Activated CD8-positive, alpha-beta T cell treated with anti-CD3 and anti-CD28 coated beads for 36 hours (primary cell): ENCODE results near the gene EXOC3L4. TPM values are rescaled to one million over a fixed set of nuclear protein-coding genes. Genes with fewer than 3 reads are reported as not detected.

ENCODE experiments used
- ATAC-seq: fragments of 200-7000 bp; cut with Tn5 transposase; one replicate; pipeline ENCODE4 v1.10.0; 2021; ENCODE audit warnings: mild to moderate bottlenecking, moderate library complexity
- CTCF ChIA-PET: fragments of 350-600 bp; sonication (Branson Sonifier 250); formaldehyde crosslinking; loops from one replicate; lab custom pipeline; 2021; ENCODE audit warnings: antibody characterized with exemption; lab: Charles Lee
- POLR2A ChIA-PET: fragments of 350-600 bp; sonication (Branson Sonifier 250); formaldehyde crosslinking; loops from one replicate; lab custom pipeline; 2021; ENCODE audit warnings: antibody characterized with exemption; lab: Charles Lee
- DNase-seq: peaks from one replicate; pipeline ENCODE4 v3.0.0-alpha.2; 2020
- H3K27ac Mint-ChIP-seq: one replicate; pipeline ENCODE4 v1.8.0; 2021; ENCODE audit warnings: mild to moderate bottlenecking, mixed read lengths
- H3K27me3 Mint-ChIP-seq: one replicate; pipeline ENCODE4 v1.8.0; 2021; ENCODE audit warnings: mixed read lengths
- H3K36me3 Mint-ChIP-seq: one replicate; pipeline ENCODE4 v1.8.0; 2021; ENCODE audit warnings: low read depth, mixed read lengths
- H3K4me1 Mint-ChIP-seq: one replicate; pipeline ENCODE4 v1.8.0; 2021; ENCODE audit warnings: low read depth, mixed read lengths
- H3K4me3 Mint-ChIP-seq: one replicate; pipeline ENCODE4 v1.8.0; 2021; ENCODE audit warnings: mild to moderate bottlenecking, moderate library complexity, mixed read lengths
- H3K9me3 Mint-ChIP-seq: one replicate; pipeline ENCODE4 v1.8.0; 2021; ENCODE audit warnings: mixed read lengths
- CTCF ChIP-seq: fragments of 200-600 bp; IDR thresholded peaks from one replicate; pipeline ENCODE4 v1.8.0; 2022; ENCODE audit warnings: antibody characterized with exemption, mild to moderate bottlenecking
- intact Hi-C: fragments of 100-400 bp; cut with micrococcal nuclease; formaldehyde crosslinking; loops from one replicate; pipeline ENCODE4 v1.10.0; 2022
- total RNA-seq, 2 experiments: library from RNA; stranded (reverse); gene quantifications; one replicate each; pipeline ENCODE4 v1.2.3, GENCODE V29; 2021

Gene EXOC3L4
- total RNA-seq, 2 experiments from 2014 or later, result not detected

- CTCF ChIA-PET, result interaction anchor here (1.2 to 3.7 kb wide), 4 partner anchors 23 to 219 kb away, joined by 3 to 22 read pairs (median 6); no protein-coding TSS in a partner anchor
- no peak for DNase-seq
- TF ChIP-seq CTCF, result no peak
- no peaks in the 10 kb centered on the region for H3K36me3 Mint-ChIP-seq
- no peak overlapping the region for H3K27ac Mint-ChIP-seq
- H3K9me3 Mint-ChIP-seq, result no peaks in the 10 kb centered on the region
- H3K4me3 Mint-ChIP-seq, result no peak overlapping the region
- POLR2A ChIA-PET, result interaction anchor here (0.5 kb wide), 1 partner anchor 858 kb away, joined by 4 read pairs; no protein-coding TSS in a partner anchor
- H3K27me3 Mint-ChIP-seq, result peaks cover 4% of the 10 kb centered on the region
- H3K4me1 Mint-ChIP-seq, result no peaks in the 10 kb centered on the region
- intact Hi-C loops, result no loop called here
- ATAC-seq, result no peak
Measured at GRCh38 chr14:103073367-103073875, 21.1 kb upstream of the EXOC3L4 start.

GRCh38 chr14:103073876-103074728, 20.4 kb upstream of the EXOC3L4 start:
- Mint-ChIP-seq H3K27ac (no peak overlapping the region), H3K4me1 (no peaks in the 10 kb centered on the region), H3K27me3 (peaks cover 4% of the 10 kb centered on the region), H3K36me3 (no peaks in the 10 kb centered on the region), H3K4me3 (no peak overlapping the region), H3K9me3 (no peaks in the 10 kb centered on the region)
- POLR2A ChIA-PET, result interaction anchor here (0.5 to 0.9 kb wide), 3 partner anchors 13 to 857 kb away, joined by 3 to 4 read pairs (median 4); no protein-coding TSS in a partner anchor
- CTCF ChIA-PET, result interaction anchor here (0.9 to 3.7 kb wide), 14 partner anchors 10 to 379 kb away, joined by 3 to 22 read pairs (median 3); partner anchors contain the start of gene LBHD2
- TF ChIP-seq CTCF, result no peak
- no peak for DNase-seq
- intact Hi-C loops, result no loop called here
- no peak for ATAC-seq

GRCh38 chr14:103074729-103075367, 19.7 kb upstream of the EXOC3L4 start:
- ChIA-PET POLR2A (interaction anchor here (0.6 to 0.9 kb wide), 3 partner anchors 14 to 225 kb away, joined by 3 to 4 read pairs (median 3); no protein-coding TSS in a partner anchor), CTCF (interaction anchor here (0.5 to 3.7 kb wide), 17 partner anchors 9 to 385 kb away, joined by 3 to 22 read pairs (median 3); partner anchors contain the start of gene LBHD2)
- Mint-ChIP-seq H3K4me1 (no peaks in the 10 kb centered on the region), H3K9me3 (no peaks in the 10 kb centered on the region), H3K27me3 (peaks cover 4% of the 10 kb centered on the region), H3K36me3 (no peaks in the 10 kb centered on the region), H3K4me3 (no peak overlapping the region), H3K27ac (no peak overlapping the region)
- peak; percentile 21 for ATAC-seq
- peak; percentile 68 for DNase-seq
- intact Hi-C loops, result no loop called here
- no peak for TF ChIP-seq CTCF

- peak; percentile 79 for TF ChIP-seq CTCF
- intact Hi-C loops, result no loop called here
- ATAC-seq (peak; percentile 75), DNase-seq (peak; percentile 86)
- Mint-ChIP-seq H3K36me3 (no peaks in the 10 kb centered on the region), H3K9me3 (no peaks in the 10 kb centered on the region), H3K27ac (no peak overlapping the region), H3K4me3 (no peak overlapping the region), H3K27me3 (peaks cover 4% of the 10 kb centered on the region), H3K4me1 (no peaks in the 10 kb centered on the region)
- CTCF ChIA-PET, result interaction anchor here (1.0 to 1.8 kb wide), 3 partner anchors 20 to 27 kb away, joined by 4 to 6 read pairs (median 5); no protein-coding TSS in a partner anchor
- POLR2A ChIA-PET, result no interaction called here
Measured at GRCh38 chr14:103078420-103078749, 16.1 kb upstream of the EXOC3L4 start.
